ENCODE data around the gene SERPINB13.
"Not testable (repeated sequence)": the region's sequence is repeated elsewhere in the genome, so short reads cannot be mapped to it uniquely, and the experiment has no call there.

The SERPINB13 gene

GRCh38 chr18:63590966-63591695 is 4.0 kb downstream of the SERPINB13 start:
- DNase-seq, result no peak

GRCh38 chr18:63591725-63592124 is 4.6 kb downstream of the SERPINB13 start:
- DNase-seq, result peak; percentile 40

GRCh38 chr18:63592471-63592870 is 5.3 kb downstream of the SERPINB13 start:
- no peak for DNase-seq

GRCh38 chr18:63596964-63597363 is 9.8 kb downstream of the SERPINB13 start:
- no peak for DNase-seq

GRCh38 chr18:63603355-63603754 is 16.2 kb downstream of the SERPINB13 start:
- DNase-seq, result no peak

GRCh38 chr18:63603772-63604171 is 16.6 kb downstream of the SERPINB13 start:
- DNase-seq, result peak; percentile 50

- peak; percentile 34 for DNase-seq
Observed at GRCh38 chr18:63604791-63605567, 17.8 kb downstream of the SERPINB13 start.

- peak; percentile 12 for DNase-seq
Observed at GRCh38 chr18:63606526-63606925, 19.4 kb downstream of the SERPINB13 start.

- DNase-seq, result no peak
Observed at GRCh38 chr18:63613420-63613819, 26.3 kb downstream of the SERPINB13 start.

GRCh38 chr18:63617049-63617914 is 30.1 kb downstream of the SERPINB13 start:
- peak; percentile 5 for DNase-seq

- DNase-seq, result no peak
Observed at GRCh38 chr18:63617915-63618234, 30.7 kb downstream of the SERPINB13 start.

- DNase-seq, result peak; percentile 4
Observed at GRCh38 chr18:63619661-63620060, 32.5 kb downstream of the SERPINB13 start.

GRCh38 chr18:63624863-63625262 is 37.7 kb downstream of the SERPINB13 start:
- DNase-seq, result no peak

- no peak for DNase-seq
Observed at GRCh38 chr18:63626431-63626830, 39.3 kb downstream of the SERPINB13 start.

GRCh38 chr18:63627819-63628218 is 40.7 kb downstream of the SERPINB13 start:
- DNase-seq, result no peak

- no peak for DNase-seq
Observed at GRCh38 chr18:63637703-63638102, 50.6 kb downstream of the SERPINB13 start.

GRCh38 chr18:63641157-63641680 is 54.1 kb downstream of the SERPINB13 start:
- DNase-seq, result peak; percentile 72

- peak; percentile 29 for DNase-seq
Observed at GRCh38 chr18:63642668-63643356, 55.7 kb downstream of the SERPINB13 start.

GRCh38 chr18:63644142-63644541 is 57.0 kb downstream of the SERPINB13 start, which contains the start of gene SERPINB4:
TSS of gene SERPINB4 (minus strand) at chr18:63644256. CDS start at chr18:63643577, 679 bp downstream.
- DNase-seq, result not testable (repeated sequence)

- DNase-seq, result not testable (repeated sequence)
Observed at GRCh38 chr18:63644694-63645093, 57.6 kb downstream of the SERPINB13 start.

GRCh38 chr18:63646936-63647335 is 59.8 kb downstream of the SERPINB13 start:
- peak; percentile 53 for DNase-seq

GRCh38 chr18:63648241-63648640 is 61.1 kb downstream of the SERPINB13 start:
- DNase-seq, result peak; percentile 82
